Vagina (tissue), 2 donors: ENCODE data around the gene LAMB3.

ENCODE experiments used
- POLR2A ChIP-seq, 2 donors: fragments of 450-650 bp; IDR thresholded peaks; one replicate each; pipeline ENCODE4 v1.6.1; 2017; ENCODE audit warnings: antibody characterized with exemption in 2 of 2, mild to moderate bottlenecking in 2 of 2, moderate library complexity in 2 of 2
- TF ChIP-seq, protein P1 (sequence below), 3 experiments: fragments of 450-650 bp in 2 of 3; fragments of 200-600 bp in 1 of 3; sonication (generic) in 1 of 3; IDR thresholded peaks; one replicate each; pipeline ENCODE4 v1.5.1; 2017 to 2019; ENCODE audit warnings: antibody characterized with exemption in 3 of 3, mild to moderate bottlenecking in 2 of 3, moderate library complexity in 2 of 3

GRCh38 chr1:209688746-209689234 is 36.6 kb upstream of the LAMB3 start:
- no peak for TF ChIP-seq POLR2A (IDR thresholded peaks at IDR 0.05)
- TF ChIP-seq, protein P1, sequence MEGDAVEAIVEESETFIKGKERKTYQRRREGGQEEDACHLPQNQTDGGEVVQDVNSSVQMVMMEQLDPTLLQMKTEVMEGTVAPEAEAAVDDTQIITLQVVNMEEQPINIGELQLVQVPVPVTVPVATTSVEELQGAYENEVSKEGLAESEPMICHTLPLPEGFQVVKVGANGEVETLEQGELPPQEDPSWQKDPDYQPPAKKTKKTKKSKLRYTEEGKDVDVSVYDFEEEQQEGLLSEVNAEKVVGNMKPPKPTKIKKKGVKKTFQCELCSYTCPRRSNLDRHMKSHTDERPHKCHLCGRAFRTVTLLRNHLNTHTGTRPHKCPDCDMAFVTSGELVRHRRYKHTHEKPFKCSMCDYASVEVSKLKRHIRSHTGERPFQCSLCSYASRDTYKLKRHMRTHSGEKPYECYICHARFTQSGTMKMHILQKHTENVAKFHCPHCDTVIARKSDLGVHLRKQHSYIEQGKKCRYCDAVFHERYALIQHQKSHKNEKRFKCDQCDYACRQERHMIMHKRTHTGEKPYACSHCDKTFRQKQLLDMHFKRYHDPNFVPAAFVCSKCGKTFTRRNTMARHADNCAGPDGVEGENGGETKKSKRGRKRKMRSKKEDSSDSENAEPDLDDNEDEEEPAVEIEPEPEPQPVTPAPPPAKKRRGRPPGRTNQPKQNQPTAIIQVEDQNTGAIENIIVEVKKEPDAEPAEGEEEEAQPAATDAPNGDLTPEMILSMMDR (IDR thresholded peaks at IDR 0.05): no peak
